ENCODE results near the gene KCNE3.

KCNE3 gene

GRCh38 chr11:74473382-74474173 is 6.2 kb upstream of the KCNE3 start:
- DNase-seq (ENCODE audit: low read depth in 1 of 2, low spot score in 1 of 2): no peak
- Histone ChIP-seq H3K27ac (replicated peaks) (no peak overlapping the region), H3K27me3 (ENCODE audit: insufficient read depth, poor library complexity, severe bottlenecking) (no peaks in the 10 kb centered on the region), H3K4me3 (replicated peaks; ENCODE audit: insufficient read depth, low read length) (no peak overlapping the region)
- 0 out of 2 replicates have a peak, but pooled peaks have one; percentile 11 for TF ChIP-seq SPI1 (IDR thresholded peaks at IDR 0.05; ENCODE audit: borderline replicate concordance, low read depth)
- no peak for TF ChIP-seq REST (IDR thresholded peaks at IDR 0.05; ENCODE audit: insufficient replicate concordance, low read depth)
- TF ChIP-seq CTCF (IDR thresholded peaks at IDR 0.05; ENCODE audit: insufficient read depth, low read length): no peak

GRCh38 chr11:74471668-74472429 is 4.5 kb upstream of the KCNE3 start:
- no peaks in the 10 kb centered on the region for H3K27me3 ChIP-seq (ENCODE audit: insufficient read depth, poor library complexity, severe bottlenecking)
- TF ChIP-seq SPI1 (IDR thresholded peaks at IDR 0.05; ENCODE audit: borderline replicate concordance, low read depth) (no peak), REST (IDR thresholded peaks at IDR 0.05; ENCODE audit: insufficient replicate concordance, low read depth) (no peak), GABPA (IDR thresholded peaks at IDR 0.05; ENCODE audit: low read depth) (no peak), CTCF (IDR thresholded peaks at IDR 0.05; ENCODE audit: insufficient read depth, low read length) (no peak), POLR2AphosphoS5 (IDR thresholded peaks at IDR 0.05; ENCODE audit: low read depth) (no peak)
- no peak for DNase-seq (ENCODE audit: low read depth in 1 of 2, low spot score in 1 of 2)
- H3K27ac ChIP-seq (replicated peaks): no peak overlapping the region
- H3K4me3 ChIP-seq (replicated peaks; ENCODE audit: insufficient read depth, low read length): no peak overlapping the region

GRCh38 chr11:74471037-74471436 is 3.7 kb upstream of the KCNE3 start:
- DNase-seq (ENCODE audit: low read depth in 1 of 2, low spot score in 1 of 2): no peak
- Histone ChIP-seq H3K27ac (replicated peaks) (no peak overlapping the region), H3K27me3 (ENCODE audit: insufficient read depth, poor library complexity, severe bottlenecking) (no peaks in the 10 kb centered on the region), H3K4me3 (replicated peaks; ENCODE audit: insufficient read depth, low read length) (no peak overlapping the region)
- TF ChIP-seq POLR2AphosphoS5 (IDR thresholded peaks at IDR 0.05; ENCODE audit: low read depth) (no peak), GABPA (IDR thresholded peaks at IDR 0.05; ENCODE audit: low read depth) (no peak), SPI1 (IDR thresholded peaks at IDR 0.05; ENCODE audit: borderline replicate concordance, low read depth) (no peak), REST (IDR thresholded peaks at IDR 0.05; ENCODE audit: insufficient replicate concordance, low read depth) (no peak), CTCF (IDR thresholded peaks at IDR 0.05; ENCODE audit: insufficient read depth, low read length) (no peak)
